ENCODE results near the gene ZNF311. TPM values are rescaled to one million over a fixed set of nuclear protein-coding genes. Genes with fewer than 3 reads are reported as not detected.
"Not testable (repeated sequence)": the region's sequence is repeated elsewhere in the genome, so short reads cannot be mapped to it uniquely, and the experiment has no call there.

The ZNF311 gene
- total RNA-seq, 2 experiments from 2014 or later, result 0.31 to 0.43 TPM

GRCh38 chr6:28956331-28956730, 48.8 kb downstream of the ZNF311 start:
- no peaks in the 10 kb centered on the region for H3K9me3 Mint-ChIP-seq
- POLR2A ChIA-PET, result no interaction called here
- no peak for TF ChIP-seq CTCF (IDR thresholded peaks at IDR 0.05)

GRCh38 chr6:28953585-28954258, 51.4 kb downstream of the ZNF311 start:
- H3K27ac Mint-ChIP-seq, result peak overlapping the region; percentile 31
- peak overlapping the region; percentile 78 for H3K4me3 Mint-ChIP-seq
- H3K27me3 Mint-ChIP-seq, result peaks cover 8% of the 10 kb centered on the region
- no peak for DNase-seq
- no peaks in the 10 kb centered on the region for H3K9me3 Mint-ChIP-seq
- peaks cover 7% of the 10 kb centered on the region for H3K4me1 Mint-ChIP-seq (ENCODE audit: low read depth)
- peak; percentile 13 for ATAC-seq
- POLR2A ChIA-PET, result interaction anchor here (0.6 to 1.1 kb wide), 3 partner anchors 13 to 1169 kb away, joined by 3 to 7 read pairs (median 3); no protein-coding TSS in a partner anchor
- intact Hi-C loops (cut with micrococcal nuclease), result no loop called here
- CTCF ChIA-PET, result interaction anchor here (1.4 kb wide), 1 partner anchor 116 kb away, joined by 3 read pairs; no protein-coding TSS in a partner anchor
- no peak for TF ChIP-seq CTCF (IDR thresholded peaks at IDR 0.05)
- H3K36me3 Mint-ChIP-seq (ENCODE audit: low read depth), result peaks cover 1% of the 10 kb centered on the region

More at GRCh38 chr6:28956331-28956730, 48.8 kb downstream of the ZNF311 start:
- no peak for ATAC-seq
- intact Hi-C loops (cut with micrococcal nuclease), result no loop called here
- H3K27ac Mint-ChIP-seq, result no peak overlapping the region
- peaks cover 18% of the 10 kb centered on the region for H3K27me3 Mint-ChIP-seq
- CTCF ChIA-PET, result no interaction called here
- H3K36me3 Mint-ChIP-seq (ENCODE audit: low read depth), result no peaks in the 10 kb centered on the region
- no peak overlapping the region for H3K4me3 Mint-ChIP-seq
- no peak for DNase-seq
- peaks cover 7% of the 10 kb centered on the region for H3K4me1 Mint-ChIP-seq (ENCODE audit: low read depth)

- ATAC-seq, result peak; percentile 88
- DNase-seq, result peak; percentile 80
- intact Hi-C loops (cut with micrococcal nuclease), result no loop called here
- no peaks in the 10 kb centered on the region for H3K9me3 Mint-ChIP-seq
- peaks cover 8% of the 10 kb centered on the region for H3K27me3 Mint-ChIP-seq
- POLR2A ChIA-PET, result interaction anchor here (0.6 to 1.1 kb wide), 3 partner anchors 12 to 1168 kb away, joined by 3 to 7 read pairs (median 3); no protein-coding TSS in a partner anchor
- TF ChIP-seq CTCF (IDR thresholded peaks at IDR 0.05), result no peak
- CTCF ChIA-PET, result interaction anchor here (0.9 to 1.4 kb wide), 2 partner anchors 63 to 116 kb away, joined by 3 read pairs; no protein-coding TSS in a partner anchor
- H3K4me3 Mint-ChIP-seq, result peak overlapping the region; percentile 78
- H3K4me1 Mint-ChIP-seq (ENCODE audit: low read depth), result peaks cover 7% of the 10 kb centered on the region
- H3K27ac Mint-ChIP-seq, result peak overlapping the region; percentile 31
- peaks cover 1% of the 10 kb centered on the region for H3K36me3 Mint-ChIP-seq (ENCODE audit: low read depth)
Observed at GRCh38 chr6:28953039-28953584, 52.0 kb downstream of the ZNF311 start.

GRCh38 chr6:28949656-28950195, 55.4 kb downstream of the ZNF311 start:
- DNase-seq; H3K27me3 Mint-ChIP-seq; H3K27ac Mint-ChIP-seq; H3K9me3 Mint-ChIP-seq; H3K4me3 Mint-ChIP-seq; H3K36me3 Mint-ChIP-seq (ENCODE audit: low read depth); H3K4me1 Mint-ChIP-seq (ENCODE audit: low read depth); POLR2A ChIA-PET; CTCF ChIA-PET; ATAC-seq: not testable (repeated sequence)
- intact Hi-C loops (cut with micrococcal nuclease), result loop anchor here (2.0 kb wide), 1 partner anchor 31 kb away; no protein-coding TSS in a partner anchor

GRCh38 chr6:28948782-28949486, 56.2 kb downstream of the ZNF311 start:
- POLR2A ChIA-PET, result no interaction called here
- no peak for DNase-seq
- Mint-ChIP-seq H3K9me3 (no peaks in the 10 kb centered on the region), H3K4me3 (no peak overlapping the region), H3K27me3 (no peaks in the 10 kb centered on the region), H3K4me1 (ENCODE audit: low read depth) (peaks cover 4% of the 10 kb centered on the region), H3K27ac (no peak overlapping the region), H3K36me3 (ENCODE audit: low read depth) (peaks cover 4% of the 10 kb centered on the region)
- TF ChIP-seq CTCF (IDR thresholded peaks at IDR 0.05), result no peak
- CTCF ChIA-PET, result no interaction called here
- intact Hi-C loops (cut with micrococcal nuclease), result no loop called here
- no peak for ATAC-seq
